ENCODE measurements around the gene PGM1.

PGM1 gene
- 13.7 to 19.4 (median 14.1) reads per million in 3 donors for total RNA-seq

DNA sequence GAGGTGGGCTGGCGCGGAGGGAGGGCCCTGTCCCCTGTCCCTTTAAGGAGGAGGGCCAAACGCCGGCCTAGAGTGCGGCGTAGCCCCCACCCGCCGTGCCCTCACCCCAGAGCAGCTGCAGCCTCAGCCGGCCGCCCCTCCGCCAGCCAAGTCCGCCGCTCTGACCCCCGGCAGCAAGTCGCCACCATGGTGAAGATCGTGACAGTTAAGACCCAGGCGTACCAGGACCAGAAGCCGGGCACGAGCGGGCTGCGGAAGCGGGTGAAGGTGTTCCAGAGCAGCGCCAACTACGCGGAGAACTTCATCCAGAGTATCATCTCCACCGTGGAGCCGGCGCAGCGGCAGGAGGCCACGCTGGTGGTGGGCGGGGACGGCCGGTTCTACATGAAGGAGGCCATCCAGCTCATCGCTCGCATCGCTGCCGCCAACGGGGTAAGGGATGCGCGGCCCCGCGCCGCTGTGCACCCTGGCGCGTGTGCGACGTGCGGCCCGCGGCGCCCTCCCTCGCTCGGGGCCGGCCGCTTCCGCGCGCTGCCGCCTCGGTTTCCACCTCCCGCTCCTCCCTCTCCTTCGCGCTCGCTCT is at the start of gene PGM1:
TSS of gene PGM1 (plus strand) at position 109 of the 583 bp plus-strand sequence. CDS start at position 187, 78 bp downstream.
- peak; percentile 43 to 62 (median 59) for DNase-seq
- H3K27me3 ChIP-seq (replicated peaks; ENCODE audit: control insufficient read depth, insufficient read depth, low read length, poor library complexity, severe bottlenecking) = no peaks in the 10 kb centered on the region
- peak within 1 kb of the TSS; percentile 87 for H3K27ac ChIP-seq (ENCODE audit: insufficient read depth, low read length, poor library complexity, severe bottlenecking)
- H3K36me3 ChIP-seq (ENCODE audit: control insufficient read depth, insufficient read depth, low read length) = no peaks in the 10 kb centered on the region
- peak within 1 kb of the TSS; percentile 97 for H3K4me3 ChIP-seq (ENCODE audit: insufficient read depth, low read depth, low read length, poor library complexity, severe bottlenecking)
- H3K4me1 ChIP-seq (ENCODE audit: control insufficient read depth, insufficient read depth, low read length, poor library complexity, severe bottlenecking) = no peaks in the 10 kb centered on the region
- no peaks in the 10 kb centered on the region for H3K9me3 ChIP-seq (ENCODE audit: control insufficient read depth, low read length)

- no peaks in the 10 kb centered on the region for H3K4me1 ChIP-seq (ENCODE audit: control insufficient read depth, insufficient read depth, low read length, poor library complexity, severe bottlenecking)
- no peak overlapping the region for H3K27ac ChIP-seq (ENCODE audit: insufficient read depth, low read length, poor library complexity, severe bottlenecking)
- H3K36me3 ChIP-seq (ENCODE audit: control insufficient read depth, insufficient read depth, low read length) = no peaks in the 10 kb centered on the region
- no peaks in the 10 kb centered on the region for H3K27me3 ChIP-seq (replicated peaks; ENCODE audit: control insufficient read depth, insufficient read depth, low read length, poor library complexity, severe bottlenecking)
- H3K4me3 ChIP-seq (ENCODE audit: insufficient read depth, low read depth, low read length, poor library complexity, severe bottlenecking) = no peak overlapping the region
- DNase-seq = no peak
- H3K9me3 ChIP-seq (ENCODE audit: control insufficient read depth, low read length) = no peaks in the 10 kb centered on the region
These were observed 47.4 kb upstream of the PGM1 start for GRCh38 chr1:63545780-63546179.

GRCh38 chr1:63547621-63548294 is 45.5 kb upstream of the PGM1 start:
- Histone ChIP-seq H3K9me3 (ENCODE audit: control insufficient read depth, low read length) (no peaks in the 10 kb centered on the region), H3K36me3 (ENCODE audit: control insufficient read depth, insufficient read depth, low read length) (no peaks in the 10 kb centered on the region), H3K4me1 (ENCODE audit: control insufficient read depth, insufficient read depth, low read length, poor library complexity, severe bottlenecking) (no peaks in the 10 kb centered on the region), H3K4me3 (ENCODE audit: insufficient read depth, low read depth, low read length, poor library complexity, severe bottlenecking) (no peak overlapping the region), H3K27me3 (replicated peaks; ENCODE audit: control insufficient read depth, insufficient read depth, low read length, poor library complexity, severe bottlenecking) (no peaks in the 10 kb centered on the region), H3K27ac (ENCODE audit: insufficient read depth, low read length, poor library complexity, severe bottlenecking) (no peak overlapping the region)
- no peak for DNase-seq

GRCh38 chr1:63548303-63548702 is 44.9 kb upstream of the PGM1 start:
- no peak for DNase-seq
- H3K27me3 ChIP-seq (replicated peaks; ENCODE audit: control insufficient read depth, insufficient read depth, low read length, poor library complexity, severe bottlenecking) = no peaks in the 10 kb centered on the region
- no peaks in the 10 kb centered on the region for H3K36me3 ChIP-seq (ENCODE audit: control insufficient read depth, insufficient read depth, low read length)
- H3K4me3 ChIP-seq (ENCODE audit: insufficient read depth, low read depth, low read length, poor library complexity, severe bottlenecking) = no peak overlapping the region
- no peaks in the 10 kb centered on the region for H3K9me3 ChIP-seq (ENCODE audit: control insufficient read depth, low read length)
- H3K4me1 ChIP-seq (ENCODE audit: control insufficient read depth, insufficient read depth, low read length, poor library complexity, severe bottlenecking) = no peaks in the 10 kb centered on the region
- no peak overlapping the region for H3K27ac ChIP-seq (ENCODE audit: insufficient read depth, low read length, poor library complexity, severe bottlenecking)

- no peaks in the 10 kb centered on the region for H3K27me3 ChIP-seq (replicated peaks; ENCODE audit: control insufficient read depth, insufficient read depth, low read length, poor library complexity, severe bottlenecking)
- no peaks in the 10 kb centered on the region for H3K9me3 ChIP-seq (ENCODE audit: control insufficient read depth, low read length)
- no peak overlapping the region for H3K27ac ChIP-seq (ENCODE audit: insufficient read depth, low read length, poor library complexity, severe bottlenecking)
- no peak overlapping the region for H3K4me3 ChIP-seq (ENCODE audit: insufficient read depth, low read depth, low read length, poor library complexity, severe bottlenecking)
- H3K36me3 ChIP-seq (ENCODE audit: control insufficient read depth, insufficient read depth, low read length) = no peaks in the 10 kb centered on the region
- H3K4me1 ChIP-seq (ENCODE audit: control insufficient read depth, insufficient read depth, low read length, poor library complexity, severe bottlenecking) = no peaks in the 10 kb centered on the region
- no peak for DNase-seq
These were observed 44.3 kb upstream of the PGM1 start for GRCh38 chr1:63548877-63549276.

GRCh38 chr1:63555480-63555879 is 37.7 kb upstream of the PGM1 start:
- no peaks in the 10 kb centered on the region for H3K27me3 ChIP-seq (replicated peaks; ENCODE audit: control insufficient read depth, insufficient read depth, low read length, poor library complexity, severe bottlenecking)
- H3K36me3 ChIP-seq (ENCODE audit: control insufficient read depth, insufficient read depth, low read length) = peaks cover 4% of the 10 kb centered on the region
- no peaks in the 10 kb centered on the region for H3K4me1 ChIP-seq (ENCODE audit: control insufficient read depth, insufficient read depth, low read length, poor library complexity, severe bottlenecking)
- H3K9me3 ChIP-seq (ENCODE audit: control insufficient read depth, low read length) = no peaks in the 10 kb centered on the region
- DNase-seq = no peak
- H3K27ac ChIP-seq (ENCODE audit: insufficient read depth, low read length, poor library complexity, severe bottlenecking) = no peak overlapping the region
- H3K4me3 ChIP-seq (ENCODE audit: insufficient read depth, low read depth, low read length, poor library complexity, severe bottlenecking) = no peak overlapping the region

DNA sequence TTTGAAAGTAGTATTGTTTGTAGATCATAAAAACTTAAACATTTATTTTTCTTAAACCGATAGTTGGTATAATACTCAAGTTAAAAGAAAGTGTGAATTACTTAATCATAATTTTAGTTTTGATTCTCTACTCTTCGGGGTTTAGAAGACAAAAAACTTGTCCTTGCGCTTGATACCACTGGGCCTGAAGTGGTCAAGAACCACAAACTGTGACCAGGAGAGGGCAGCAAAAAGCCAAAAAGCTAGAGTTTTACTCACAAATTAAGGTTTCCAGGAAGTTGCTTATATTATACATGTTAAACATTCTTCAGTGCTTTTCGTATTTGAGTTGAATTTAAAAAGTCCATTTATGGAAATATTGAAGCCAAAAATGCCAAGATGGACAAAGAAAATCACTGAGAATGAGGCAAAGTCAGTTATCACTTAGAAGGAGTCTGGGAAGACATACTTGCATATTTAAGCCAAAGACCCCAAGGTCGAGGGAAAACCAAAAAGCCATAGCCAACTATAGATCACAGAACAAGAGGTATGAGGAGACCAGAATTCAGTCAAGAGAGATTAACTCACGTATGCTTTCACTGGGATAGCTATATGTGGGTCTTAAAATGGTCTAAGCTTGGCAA is 35.7 kb upstream of the PGM1 start:
- no peak overlapping the region for H3K27ac ChIP-seq (ENCODE audit: insufficient read depth, low read length, poor library complexity, severe bottlenecking)
- H3K4me1 ChIP-seq (ENCODE audit: control insufficient read depth, insufficient read depth, low read length, poor library complexity, severe bottlenecking) = no peaks in the 10 kb centered on the region
- no peak overlapping the region for H3K4me3 ChIP-seq (ENCODE audit: insufficient read depth, low read depth, low read length, poor library complexity, severe bottlenecking)
- peaks cover 4% of the 10 kb centered on the region for H3K36me3 ChIP-seq (ENCODE audit: control insufficient read depth, insufficient read depth, low read length)
- H3K9me3 ChIP-seq (ENCODE audit: control insufficient read depth, low read length) = no peaks in the 10 kb centered on the region
- H3K27me3 ChIP-seq (replicated peaks; ENCODE audit: control insufficient read depth, insufficient read depth, low read length, poor library complexity, severe bottlenecking) = no peaks in the 10 kb centered on the region
- DNase-seq = no peak

DNA sequence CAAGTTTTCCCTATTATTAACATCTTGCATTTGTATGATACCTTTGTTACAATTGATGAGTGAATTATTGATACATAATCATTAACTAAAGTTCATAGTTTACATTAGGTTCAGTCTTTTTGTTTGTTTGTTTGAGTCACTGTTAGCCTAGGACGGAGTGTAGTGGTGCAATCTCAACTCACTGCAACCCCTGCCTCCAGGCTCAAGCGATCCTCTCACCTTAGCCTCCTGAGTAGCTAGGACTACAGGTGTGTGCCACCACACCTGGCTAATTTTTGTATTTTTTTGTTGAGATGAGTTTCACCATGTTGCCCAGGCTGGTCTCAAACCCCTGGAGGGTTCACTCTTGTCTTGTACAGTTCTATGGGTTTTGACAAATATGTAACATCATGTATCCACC is 33.9 kb upstream of the PGM1 start:
- DNase-seq = no peak
- Histone ChIP-seq H3K36me3 (ENCODE audit: control insufficient read depth, insufficient read depth, low read length) (peaks cover 4% of the 10 kb centered on the region), H3K4me1 (ENCODE audit: control insufficient read depth, insufficient read depth, low read length, poor library complexity, severe bottlenecking) (no peaks in the 10 kb centered on the region), H3K27ac (ENCODE audit: insufficient read depth, low read length, poor library complexity, severe bottlenecking) (no peak overlapping the region), H3K9me3 (ENCODE audit: control insufficient read depth, low read length) (no peaks in the 10 kb centered on the region), H3K27me3 (replicated peaks; ENCODE audit: control insufficient read depth, insufficient read depth, low read length, poor library complexity, severe bottlenecking) (no peaks in the 10 kb centered on the region), H3K4me3 (ENCODE audit: insufficient read depth, low read depth, low read length, poor library complexity, severe bottlenecking) (no peak overlapping the region)

DNA sequence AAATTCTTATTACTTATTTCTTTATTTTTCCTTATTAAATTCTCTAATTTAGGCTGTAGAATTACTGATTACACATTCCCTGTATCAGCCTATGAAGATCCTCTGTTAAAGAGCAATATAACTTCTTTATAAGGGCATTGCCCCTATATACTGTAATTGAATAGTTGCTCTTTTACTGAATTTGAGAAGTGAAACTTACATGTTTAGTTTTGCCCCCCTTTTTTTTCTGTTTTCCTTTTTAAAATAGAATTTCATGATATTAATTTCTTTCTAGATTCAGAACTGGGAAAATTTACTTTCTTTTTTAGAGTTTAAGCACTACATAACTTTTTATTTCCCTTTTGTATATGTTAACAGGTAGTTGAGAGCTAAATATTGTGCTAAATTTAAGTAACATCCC is 29.5 kb upstream of the PGM1 start:
- H3K27ac ChIP-seq (ENCODE audit: insufficient read depth, low read length, poor library complexity, severe bottlenecking) = no peak overlapping the region
- no peak for DNase-seq
- no peaks in the 10 kb centered on the region for H3K4me1 ChIP-seq (ENCODE audit: control insufficient read depth, insufficient read depth, low read length, poor library complexity, severe bottlenecking)

GRCh38 chr1:63569068-63569467 is 24.1 kb upstream of the PGM1 start:
- no peaks in the 10 kb centered on the region for H3K36me3 ChIP-seq (ENCODE audit: control insufficient read depth, insufficient read depth, low read length)
- H3K4me1 ChIP-seq (ENCODE audit: control insufficient read depth, insufficient read depth, low read length, poor library complexity, severe bottlenecking) = no peaks in the 10 kb centered on the region
- no peak overlapping the region for H3K27ac ChIP-seq (ENCODE audit: insufficient read depth, low read length, poor library complexity, severe bottlenecking)
- H3K9me3 ChIP-seq (ENCODE audit: control insufficient read depth, low read length) = no peaks in the 10 kb centered on the region
- DNase-seq = no peak
- H3K4me3 ChIP-seq (ENCODE audit: insufficient read depth, low read depth, low read length, poor library complexity, severe bottlenecking) = no peak overlapping the region
- H3K27me3 ChIP-seq (replicated peaks; ENCODE audit: control insufficient read depth, insufficient read depth, low read length, poor library complexity, severe bottlenecking) = no peaks in the 10 kb centered on the region

More for the DNA sequence above, 29.5 kb upstream of the PGM1 start:
- Histone ChIP-seq H3K27me3 (replicated peaks; ENCODE audit: control insufficient read depth, insufficient read depth, low read length, poor library complexity, severe bottlenecking) (no peaks in the 10 kb centered on the region), H3K36me3 (ENCODE audit: control insufficient read depth, insufficient read depth, low read length) (no peaks in the 10 kb centered on the region), H3K9me3 (ENCODE audit: control insufficient read depth, low read length) (no peaks in the 10 kb centered on the region), H3K4me3 (ENCODE audit: insufficient read depth, low read depth, low read length, poor library complexity, severe bottlenecking) (no peak overlapping the region)

Data from effector memory CD4-positive, alpha-beta T cell (primary cell).